ENCODE measurements around the gene NHLRC2.

Gene NHLRC2

GRCh38 chr10:113945075-113945686 is 90.7 kb downstream of the NHLRC2 start:
- no peak for DNase-seq

- DNase-seq: no peak
These were observed 91.2 kb downstream of the NHLRC2 start for GRCh38 chr10:113945687-113946085.

- no peak for DNase-seq
These were observed 93.0 kb downstream of the NHLRC2 start for GRCh38 chr10:113947184-113948041.

DNA sequence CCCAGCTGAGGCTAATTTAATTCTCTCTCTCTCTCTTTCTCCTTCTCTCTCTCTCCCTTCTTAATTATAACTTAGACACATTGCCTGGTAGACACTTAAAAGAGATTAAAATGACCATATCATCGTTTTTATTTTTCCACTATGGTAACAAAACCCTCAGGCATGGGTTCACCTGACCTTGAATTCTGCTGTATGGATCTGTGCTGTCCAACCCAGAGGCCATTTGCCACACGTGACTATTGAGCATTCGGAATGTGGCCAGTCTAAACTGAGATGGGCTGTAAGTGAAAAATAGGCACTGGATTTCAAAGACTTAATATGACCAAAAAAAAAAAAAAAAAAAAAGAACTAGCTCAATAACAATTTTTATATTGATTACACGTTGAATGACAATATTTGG is 93.6 kb downstream of the NHLRC2 start:
- DNase-seq: no peak

- DNase-seq: no peak
These were observed 95.8 kb downstream of the NHLRC2 start for GRCh38 chr10:113950268-113950667.

GRCh38 chr10:113953505-113954272 is 99.2 kb downstream of the NHLRC2 start:
- DNase-seq: no peak

- DNase-seq: no peak
These were observed 99.9 kb downstream of the NHLRC2 start for GRCh38 chr10:113954409-113954808.

DNA sequence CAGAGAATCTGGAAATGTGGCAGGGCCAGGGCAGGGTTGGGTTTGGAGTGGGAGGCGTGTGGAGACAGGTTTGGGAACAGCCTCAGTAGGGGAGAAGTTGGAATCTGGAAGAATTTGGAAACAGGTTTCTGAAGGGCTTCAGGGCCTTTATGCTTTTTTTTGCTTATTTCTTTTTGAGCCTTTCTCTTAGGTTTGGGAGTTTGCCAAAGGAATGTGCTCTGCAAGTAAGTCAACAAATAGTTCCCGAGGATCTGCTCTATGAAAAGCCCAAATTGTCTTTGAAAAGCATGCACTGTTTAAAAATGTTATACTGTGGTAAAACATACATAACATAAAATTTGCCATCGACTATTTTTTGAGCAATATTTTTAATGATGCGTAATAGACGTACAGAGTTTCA is 102.6 kb downstream of the NHLRC2 start:
- no peak for DNase-seq

GRCh38 chr10:113958631-113959382 is 104.3 kb downstream of the NHLRC2 start:
- no peak for DNase-seq

DNA sequence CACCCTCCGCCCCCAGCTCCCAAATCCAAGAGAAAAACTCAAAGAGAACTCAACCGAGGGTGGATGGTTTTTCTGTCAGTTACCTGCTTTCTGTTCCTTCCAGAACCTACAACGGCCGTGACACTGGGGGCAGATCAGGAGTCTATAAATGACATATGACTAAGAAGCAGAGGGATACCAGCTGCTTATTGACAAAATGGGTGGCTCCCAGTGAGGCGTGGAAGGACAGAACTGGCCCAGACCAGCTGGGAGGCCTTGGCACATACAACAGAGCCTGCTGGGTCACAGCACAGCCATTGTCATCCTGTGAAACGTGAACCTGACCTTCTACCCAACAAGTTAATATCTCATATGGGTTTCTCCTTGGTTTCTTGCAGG is 104.9 kb downstream of the NHLRC2 start:
- no peak for DNase-seq

GRCh38 chr10:113960617-113961181 is 106.2 kb downstream of the NHLRC2 start:
- peak; percentile 31 for DNase-seq

DNA sequence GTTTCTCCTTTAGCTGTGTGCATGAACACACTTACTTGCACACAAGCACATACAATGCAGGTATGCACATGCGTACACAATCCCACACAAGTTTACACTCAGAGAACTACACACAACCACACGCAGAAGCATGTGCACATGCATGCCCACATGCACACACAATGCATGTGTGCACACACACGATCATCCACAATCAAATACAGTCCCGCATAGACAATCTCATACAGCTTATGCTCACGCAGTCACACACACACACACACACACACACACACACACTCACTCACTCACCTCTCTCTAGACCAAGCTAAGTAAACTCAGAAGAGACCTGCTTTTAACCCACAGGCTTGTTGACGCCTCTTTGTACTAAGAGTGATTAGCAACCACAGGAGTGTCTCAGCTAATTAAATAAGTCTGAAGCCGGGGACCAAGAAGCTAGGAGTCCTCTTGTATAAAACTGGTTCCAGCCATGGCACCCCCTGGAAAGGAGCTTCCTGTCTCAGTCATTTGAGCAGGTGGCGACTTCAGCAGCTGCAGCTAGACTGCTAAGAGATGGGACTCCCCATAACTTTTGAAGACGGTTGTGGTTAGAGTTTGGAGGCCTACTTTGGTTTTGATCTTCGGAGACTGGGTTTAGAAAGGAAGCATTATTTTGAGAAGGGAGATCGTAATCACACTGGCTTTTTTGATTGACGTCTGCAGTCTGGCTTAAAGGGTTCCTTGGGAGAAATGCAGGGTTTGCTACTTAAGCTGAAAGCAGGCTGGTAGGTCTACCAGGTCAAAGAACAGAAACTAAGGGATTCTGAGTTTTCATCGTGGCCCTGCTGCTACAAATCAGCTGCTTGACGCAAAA is 106.9 kb downstream of the NHLRC2 start:
- peak; percentile 75 for DNase-seq

- no peak for DNase-seq
These were observed 110.6 kb downstream of the NHLRC2 start for GRCh38 chr10:113965077-113965476.

GRCh38 chr10:113965683-113966082 is 111.2 kb downstream of the NHLRC2 start:
- peak; percentile 30 for DNase-seq
